ENCODE results near the gene IRS2.

Gene IRS2

DNA sequence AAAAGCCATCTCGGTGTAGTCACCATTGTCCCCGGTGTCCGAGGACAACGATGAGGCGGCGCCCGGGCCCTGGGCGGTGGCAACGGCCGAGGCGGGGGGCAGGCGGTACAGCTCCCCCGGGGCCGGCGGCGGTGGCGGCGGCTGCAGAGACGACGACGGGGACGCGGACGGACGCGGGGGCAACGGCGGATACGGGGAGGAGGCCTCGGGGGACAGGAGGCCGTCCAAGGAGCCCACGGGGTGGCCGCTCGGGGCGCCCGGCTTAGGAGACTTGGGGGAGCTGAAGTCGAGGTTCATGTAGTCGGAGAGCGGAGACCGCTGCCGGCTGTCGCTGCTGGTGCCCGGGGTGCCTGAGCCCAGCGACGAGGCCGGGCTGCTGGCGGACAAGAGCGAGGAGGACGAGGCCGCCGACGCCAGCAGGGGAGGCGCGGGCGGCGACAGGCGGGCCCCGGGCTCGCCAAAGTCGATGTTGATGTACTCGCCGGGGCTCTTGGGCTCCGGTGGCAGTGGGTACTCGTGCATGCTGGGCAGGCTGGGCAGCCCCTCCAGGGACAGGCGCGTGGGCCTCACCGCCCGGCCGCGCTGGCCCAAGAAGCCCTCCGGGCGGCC lies 3.5 kb downstream of the IRS2 start:
- Histone ChIP-seq H3K4me1 (ENCODE audit: insufficient read depth, insufficient read length) (peaks cover 3% of the 10 kb centered on the region), H3K4me3 (ENCODE audit: insufficient read length, low read depth) (no peak overlapping the region), H3K9ac (ENCODE audit: insufficient read length, low read depth) (no peak overlapping the region), H3K27me3 (ENCODE audit: insufficient read depth, insufficient read length) (no peaks in the 10 kb centered on the region), H3K9me3 (ENCODE audit: insufficient read depth, low read length) (no peaks in the 10 kb centered on the region), H3K36me3 (ENCODE audit: insufficient read depth, insufficient read length, low read length) (peaks cover 43% of the 10 kb centered on the region)
- DNase-seq (ENCODE audit: low read depth, low spot score), result no peak
- no peak for TF ChIP-seq SUZ12 (IDR thresholded peaks at IDR 0.05; ENCODE audit: extremely low read depth, insufficient read depth, insufficient read length)
- TF ChIP-seq ZNF274 (IDR thresholded peaks at IDR 0.05; ENCODE audit: low read depth, low read length), result no peak
- no peak for TF ChIP-seq YY1 (IDR thresholded peaks at IDR 0.05; ENCODE audit: insufficient read depth, insufficient read length)

DNA sequence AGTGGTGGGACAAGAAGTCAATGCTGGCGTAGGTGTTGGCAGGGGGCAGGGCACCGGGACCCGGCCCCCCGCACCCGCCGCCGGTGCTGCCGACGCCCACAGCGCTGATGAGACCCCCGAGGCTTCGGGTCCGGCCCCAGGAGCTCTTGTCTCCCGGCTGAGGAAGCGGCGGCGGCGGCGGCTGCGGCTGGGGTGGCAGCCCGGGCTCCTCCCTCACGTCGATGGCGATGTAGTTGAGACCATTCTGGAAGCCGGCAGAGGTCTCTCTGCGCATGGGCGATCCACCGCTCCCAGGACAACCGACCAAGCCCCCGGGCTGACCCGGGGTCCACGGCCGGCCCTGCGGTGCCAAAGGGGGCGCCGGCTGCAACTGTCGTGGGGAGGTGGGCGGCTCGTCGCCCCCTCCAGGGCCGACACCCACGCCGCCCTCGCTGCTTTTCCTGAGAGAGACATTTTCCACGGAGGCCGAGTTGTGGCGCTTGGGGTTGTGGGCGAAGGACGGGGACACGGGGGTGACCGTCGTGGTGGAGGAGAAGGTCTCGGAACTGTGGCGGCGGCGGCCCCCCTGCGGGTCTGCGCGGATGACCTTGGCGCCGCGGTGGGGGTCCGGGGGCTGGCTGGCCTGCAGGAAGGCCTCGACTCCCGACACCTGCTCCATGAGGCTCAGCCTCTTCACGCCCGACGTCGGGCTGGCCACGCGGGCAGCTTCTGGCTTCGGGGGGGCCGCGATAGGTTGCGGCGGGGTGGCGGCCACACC lies 4.1 kb downstream of the IRS2 start:
- TF ChIP-seq YY1 (IDR thresholded peaks at IDR 0.05; ENCODE audit: insufficient read depth, insufficient read length) (no peak), SUZ12 (IDR thresholded peaks at IDR 0.05; ENCODE audit: extremely low read depth, insufficient read depth, insufficient read length) (no peak), ZNF274 (IDR thresholded peaks at IDR 0.05; ENCODE audit: low read depth, low read length) (no peak)
- Histone ChIP-seq H3K9ac (ENCODE audit: insufficient read length, low read depth) (no peak overlapping the region), H3K4me1 (ENCODE audit: insufficient read depth, insufficient read length) (peaks cover 3% of the 10 kb centered on the region), H3K4me3 (ENCODE audit: insufficient read length, low read depth) (no peak overlapping the region), H3K27me3 (ENCODE audit: insufficient read depth, insufficient read length) (no peaks in the 10 kb centered on the region), H3K9me3 (ENCODE audit: insufficient read depth, low read length) (no peaks in the 10 kb centered on the region), H3K36me3 (ENCODE audit: insufficient read depth, insufficient read length, low read length) (peaks cover 43% of the 10 kb centered on the region)
- DNase-seq (ENCODE audit: low read depth, low spot score), result no peak

DNA sequence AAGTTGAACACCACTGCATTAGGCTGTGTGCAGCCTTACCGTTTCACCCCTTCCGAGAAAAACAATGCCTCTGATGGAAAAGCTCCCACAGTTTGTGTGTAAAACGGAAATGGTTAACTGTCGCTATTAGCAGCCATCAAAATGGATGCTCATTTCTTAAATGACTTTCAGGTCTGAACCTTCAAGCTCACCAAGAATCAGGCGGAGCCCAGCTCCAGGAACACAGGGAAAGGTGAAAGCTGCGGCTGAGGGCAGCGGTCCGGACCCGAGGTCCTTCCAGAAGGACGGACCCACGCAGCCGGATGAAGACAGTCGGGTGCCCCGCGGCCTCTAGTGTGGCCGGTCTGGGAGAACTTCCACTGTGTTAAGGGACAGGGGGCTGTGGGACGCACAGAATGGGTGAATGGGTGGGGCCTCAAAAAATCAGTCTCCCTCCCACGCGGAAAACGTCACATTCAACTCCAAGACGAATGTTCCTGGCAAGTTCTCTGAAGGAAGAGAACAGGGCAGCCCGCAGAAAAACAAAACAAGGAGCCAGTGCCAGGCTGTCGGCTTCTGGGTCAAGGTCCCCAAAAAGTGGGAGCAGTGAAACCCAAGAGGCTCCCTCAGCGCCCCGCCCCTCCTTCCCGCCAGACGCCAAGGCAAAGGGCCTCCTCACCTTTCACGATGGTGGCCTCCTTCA lies 4.9 kb downstream of the IRS2 start:
- TF ChIP-seq SUZ12 (IDR thresholded peaks at IDR 0.05; ENCODE audit: extremely low read depth, insufficient read depth, insufficient read length) (no peak), ZNF274 (IDR thresholded peaks at IDR 0.05; ENCODE audit: low read depth, low read length) (no peak), YY1 (IDR thresholded peaks at IDR 0.05; ENCODE audit: insufficient read depth, insufficient read length) (no peak)
- DNase-seq (ENCODE audit: low read depth, low spot score), result no peak
- no peaks in the 10 kb centered on the region for H3K27me3 ChIP-seq (ENCODE audit: insufficient read depth, insufficient read length)

DNA sequence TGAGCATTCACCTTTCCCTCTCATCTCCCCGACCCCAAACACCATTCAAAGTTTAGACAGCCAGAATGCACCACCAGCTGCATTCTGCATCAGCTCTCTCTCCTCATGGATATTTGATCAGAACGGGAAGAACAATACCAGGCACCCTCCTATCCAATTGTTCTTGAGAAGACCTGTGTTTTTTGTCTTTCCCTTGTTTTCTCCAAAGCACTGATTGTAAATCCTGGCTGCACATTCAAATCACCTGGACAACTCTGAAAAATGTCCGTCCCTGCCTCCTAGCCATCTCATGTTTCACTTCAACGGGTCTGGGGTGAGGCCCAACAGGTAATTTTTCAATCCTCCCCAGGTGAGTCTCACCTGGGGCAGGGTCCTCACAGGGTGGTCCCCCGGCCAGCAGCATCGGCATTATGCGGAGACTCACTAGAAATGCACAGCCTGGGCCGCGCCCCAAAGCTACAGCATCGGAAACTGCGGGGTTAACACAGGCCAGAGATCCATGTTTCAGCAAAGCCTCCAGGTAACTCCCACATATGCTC lies 5.5 kb downstream of the IRS2 start:
- Histone ChIP-seq H3K4me1 (ENCODE audit: insufficient read depth, insufficient read length) (peaks cover 3% of the 10 kb centered on the region), H3K9ac (ENCODE audit: insufficient read length, low read depth) (no peak overlapping the region)

More for the DNA sequence above, 4.9 kb downstream of the IRS2 start:
- H3K9ac ChIP-seq (ENCODE audit: insufficient read length, low read depth), result no peak overlapping the region
- H3K9me3 ChIP-seq (ENCODE audit: insufficient read depth, low read length), result no peaks in the 10 kb centered on the region
- H3K4me3 ChIP-seq (ENCODE audit: insufficient read length, low read depth), result no peak overlapping the region
- H3K36me3 ChIP-seq (ENCODE audit: insufficient read depth, insufficient read length, low read length), result peaks cover 43% of the 10 kb centered on the region
- H3K4me1 ChIP-seq (ENCODE audit: insufficient read depth, insufficient read length), result peaks cover 3% of the 10 kb centered on the region

DNA sequence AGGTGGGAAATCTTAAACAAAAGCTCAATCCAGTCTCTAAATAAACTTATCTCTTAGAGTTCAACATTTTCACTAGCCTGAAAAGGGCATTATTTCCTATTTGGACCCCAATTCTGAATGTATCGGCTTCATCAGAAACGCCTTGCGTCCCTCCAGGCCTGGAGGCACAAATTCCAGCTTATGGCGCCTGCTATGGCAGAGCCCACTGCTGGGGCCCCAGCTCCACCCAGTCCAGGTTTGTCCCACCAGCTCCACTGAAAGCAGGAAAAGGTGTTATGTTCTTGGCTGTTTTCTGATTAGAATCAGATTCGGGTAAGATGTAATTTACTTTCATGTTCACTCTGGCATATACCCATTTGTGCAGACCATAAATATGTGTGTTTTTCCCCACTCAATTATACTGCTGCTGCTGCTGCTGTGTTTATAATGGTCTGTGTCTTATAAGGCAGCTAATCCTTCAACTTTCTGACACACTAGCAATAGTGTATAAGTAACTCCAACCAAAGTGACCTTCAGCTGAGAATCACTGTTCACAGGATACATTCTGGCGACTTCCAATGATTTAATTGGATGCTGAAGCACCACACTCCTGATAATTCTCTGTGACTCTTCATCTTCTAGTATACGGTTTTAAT lies 6.4 kb downstream of the IRS2 start:
- DNase-seq (ENCODE audit: low read depth, low spot score), result no peak
- H3K4me3 ChIP-seq (ENCODE audit: insufficient read length, low read depth), result no peak overlapping the region
- TF ChIP-seq YY1 (IDR thresholded peaks at IDR 0.05; ENCODE audit: insufficient read depth, insufficient read length) (no peak), SUZ12 (IDR thresholded peaks at IDR 0.05; ENCODE audit: extremely low read depth, insufficient read depth, insufficient read length) (no peak), ZNF274 (IDR thresholded peaks at IDR 0.05; ENCODE audit: low read depth, low read length) (no peak)
- no peak overlapping the region for H3K9ac ChIP-seq (ENCODE audit: insufficient read length, low read depth)
- H3K9me3 ChIP-seq (ENCODE audit: insufficient read depth, low read length), result no peaks in the 10 kb centered on the region
- H3K36me3 ChIP-seq (ENCODE audit: insufficient read depth, insufficient read length, low read length), result peaks cover 43% of the 10 kb centered on the region
- H3K27me3 ChIP-seq (ENCODE audit: insufficient read depth, insufficient read length), result no peaks in the 10 kb centered on the region
- peaks cover 3% of the 10 kb centered on the region for H3K4me1 ChIP-seq (ENCODE audit: insufficient read depth, insufficient read length)

More for the DNA sequence above, 5.5 kb downstream of the IRS2 start:
- H3K36me3 ChIP-seq (ENCODE audit: insufficient read depth, insufficient read length, low read length), result peaks cover 43% of the 10 kb centered on the region
- TF ChIP-seq SUZ12 (IDR thresholded peaks at IDR 0.05; ENCODE audit: extremely low read depth, insufficient read depth, insufficient read length) (no peak), ZNF274 (IDR thresholded peaks at IDR 0.05; ENCODE audit: low read depth, low read length) (no peak), YY1 (IDR thresholded peaks at IDR 0.05; ENCODE audit: insufficient read depth, insufficient read length) (no peak)
- H3K9me3 ChIP-seq (ENCODE audit: insufficient read depth, low read length), result no peaks in the 10 kb centered on the region
- no peaks in the 10 kb centered on the region for H3K27me3 ChIP-seq (ENCODE audit: insufficient read depth, insufficient read length)
- no peak for DNase-seq (ENCODE audit: low read depth, low spot score)
- no peak overlapping the region for H3K4me3 ChIP-seq (ENCODE audit: insufficient read length, low read depth)

DNA sequence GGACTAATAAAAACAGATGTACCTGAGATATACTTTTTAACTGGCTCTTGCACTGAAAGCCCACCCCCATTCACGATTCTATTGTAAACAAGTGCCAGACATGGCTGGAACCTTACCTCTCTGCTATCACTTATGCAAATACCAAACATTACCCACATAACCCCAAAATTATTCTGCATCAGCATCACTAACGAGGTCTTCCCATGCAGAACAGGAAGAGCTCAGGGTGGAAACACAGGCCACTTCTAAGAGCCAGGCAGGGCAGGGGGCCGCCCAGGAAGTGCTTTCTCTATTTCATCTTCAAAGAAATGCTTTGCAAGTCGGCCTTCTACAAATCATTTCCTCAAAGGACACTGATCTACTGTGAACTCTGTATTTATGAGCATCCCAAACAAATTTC lies 7.3 kb downstream of the IRS2 start:
- Histone ChIP-seq H3K27me3 (ENCODE audit: insufficient read depth, insufficient read length) (no peaks in the 10 kb centered on the region), H3K9me3 (ENCODE audit: insufficient read depth, low read length) (no peaks in the 10 kb centered on the region), H3K9ac (ENCODE audit: insufficient read length, low read depth) (no peak overlapping the region), H3K4me3 (ENCODE audit: insufficient read length, low read depth) (no peak overlapping the region), H3K4me1 (ENCODE audit: insufficient read depth, insufficient read length) (peaks cover under 1% of the 10 kb centered on the region), H3K36me3 (ENCODE audit: insufficient read depth, insufficient read length, low read length) (peaks cover 40% of the 10 kb centered on the region)
- DNase-seq (ENCODE audit: low read depth, low spot score), result no peak
- TF ChIP-seq ZNF274 (IDR thresholded peaks at IDR 0.05; ENCODE audit: low read depth, low read length), result no peak

All from NT2/D1 (cell line).